Endometrial microvascular endothelial cells (primary cell): ENCODE data around the gene MINDY3. TPM values are rescaled to one million over a fixed set of nuclear protein-coding genes. Genes with fewer than 3 reads are reported as not detected.

Experiments
- in situ Hi-C: cut with HindIII; loops from 2 replicates; pipeline ENCODE4 v1.10.0; 2017; ENCODE audit warnings: low sequenced_read_pairs, low pct_unique_long_range_greater_than_20kb; ENCODE audit errors: inconsistent ontology term
- total RNA-seq: library from RNA; depleted of rRNA; stranded (reverse); fragments of >200 nt; gene quantifications from one replicate; pipeline ENCODE4 v1.2.3, GENCODE V29; 2015; ENCODE audit errors: inconsistent ontology term

The MINDY3 gene
- total RNA-seq, 1 donor from 2014 or later = 29.7 TPM

DNA sequence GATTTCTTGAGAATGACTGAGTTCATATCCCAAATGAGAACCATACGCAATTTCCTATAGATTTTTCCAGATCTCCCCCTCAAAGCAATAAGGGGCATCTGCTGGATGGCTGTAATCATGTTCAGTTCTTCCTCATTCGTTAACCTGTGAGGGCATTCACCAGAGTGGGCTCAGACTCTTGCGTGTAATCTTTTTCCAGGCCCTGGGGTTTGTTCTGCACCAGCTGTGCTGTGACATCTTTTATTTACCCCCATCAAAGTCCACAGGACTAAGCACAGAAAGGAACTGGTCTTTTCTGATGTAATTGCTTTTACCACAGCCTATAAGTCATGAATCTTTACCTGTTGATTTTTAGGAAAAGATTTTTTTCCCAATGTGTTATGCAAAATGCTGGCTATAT, 112.7 kb downstream of the MINDY3 start:
- in situ Hi-C loops = no loop called here

- in situ Hi-C loops = no loop called here
Measured at GRCh38 chr10:15745751-15746150, 114.6 kb downstream of the MINDY3 start.

DNA sequence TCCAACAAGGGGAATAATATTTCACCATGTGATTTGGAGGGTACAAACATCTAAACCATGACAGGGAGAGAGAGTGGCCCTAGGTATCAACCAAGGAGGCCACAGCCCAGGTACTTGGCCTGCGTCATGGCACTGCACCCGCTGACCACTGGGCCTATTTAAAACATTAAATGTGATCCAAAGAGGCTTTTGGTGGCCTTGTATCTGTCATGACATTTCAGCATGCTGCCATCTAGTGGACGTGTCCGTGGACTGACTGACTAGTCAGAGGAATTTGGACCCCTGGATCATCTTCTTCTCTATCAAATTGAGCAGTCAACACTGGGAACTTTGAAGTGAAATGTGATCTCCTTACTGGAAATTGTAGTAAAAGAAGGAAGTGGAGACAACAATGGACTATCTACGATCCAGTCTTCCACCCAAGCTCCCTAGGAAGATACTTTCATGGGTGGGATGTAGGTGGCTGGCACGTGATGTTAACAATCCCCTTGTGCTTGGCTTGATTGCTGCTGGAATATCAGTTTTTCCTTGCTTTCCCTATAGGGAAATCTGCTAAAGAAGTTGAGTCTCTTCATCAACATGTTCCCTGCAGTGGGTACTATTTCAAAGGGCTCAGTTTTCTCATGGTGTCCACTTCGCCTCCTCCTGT, 116.0 kb downstream of the MINDY3 start:
- in situ Hi-C loops = no loop called here

DNA sequence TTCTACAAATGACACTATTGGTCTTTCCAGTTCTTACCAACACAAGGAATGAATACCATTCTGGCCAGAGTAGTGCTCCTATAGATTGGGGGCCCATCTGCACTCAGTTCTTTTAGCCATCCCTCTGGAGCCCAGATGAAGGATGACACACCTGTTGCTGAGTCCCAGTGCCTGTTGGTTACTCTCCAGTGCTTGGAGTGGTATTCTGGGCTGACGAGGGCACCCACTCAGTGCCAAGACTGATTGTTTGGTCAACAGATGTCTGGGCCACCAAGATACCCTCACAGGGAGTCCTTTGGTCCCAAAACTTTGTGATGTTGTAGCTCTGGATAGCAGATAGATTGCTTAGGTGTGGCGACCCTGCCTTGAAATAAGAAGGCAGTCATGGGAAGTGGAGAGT, 116.9 kb downstream of the MINDY3 start:
- in situ Hi-C loops = no loop called here

DNA sequence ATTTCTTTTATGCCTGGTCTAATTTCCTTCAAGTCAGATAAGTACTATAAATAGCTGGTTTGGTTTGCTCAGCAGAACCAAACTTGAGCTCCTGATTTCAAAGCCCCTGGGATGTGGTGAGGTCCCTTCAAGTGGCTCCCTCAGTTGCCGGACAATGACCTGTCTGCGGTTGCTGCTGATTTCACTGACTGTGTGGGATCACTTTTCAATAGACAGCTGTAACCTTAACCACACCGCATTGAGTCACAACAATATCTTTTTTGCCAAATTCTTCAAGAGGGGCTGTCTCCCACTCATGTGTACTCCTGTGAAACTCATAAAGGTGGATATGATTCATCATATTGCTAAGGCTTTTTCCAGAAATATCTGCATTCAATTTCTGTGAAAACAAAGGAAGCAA, 117.5 kb downstream of the MINDY3 start:
- in situ Hi-C loops = no loop called here

DNA sequence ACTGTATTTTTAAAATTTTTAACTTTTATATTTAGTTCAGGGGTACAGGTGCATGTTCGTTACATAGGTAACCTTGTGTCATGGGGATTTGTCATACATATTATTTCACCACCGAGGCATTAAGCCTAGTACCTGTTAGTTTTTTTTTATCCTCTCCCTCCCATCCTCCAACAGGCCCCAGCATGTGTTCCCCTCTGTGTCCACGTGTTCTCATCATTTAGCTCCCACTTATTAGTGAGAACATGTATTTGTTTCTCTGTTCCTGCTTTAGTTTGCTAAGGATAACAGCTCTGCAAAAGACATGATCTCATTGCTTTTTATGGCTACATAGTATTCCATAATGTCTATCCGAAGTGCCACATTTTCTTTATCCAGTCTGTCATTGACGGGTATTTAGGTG, 118.2 kb downstream of the MINDY3 start:
- in situ Hi-C loops = no loop called here

DNA sequence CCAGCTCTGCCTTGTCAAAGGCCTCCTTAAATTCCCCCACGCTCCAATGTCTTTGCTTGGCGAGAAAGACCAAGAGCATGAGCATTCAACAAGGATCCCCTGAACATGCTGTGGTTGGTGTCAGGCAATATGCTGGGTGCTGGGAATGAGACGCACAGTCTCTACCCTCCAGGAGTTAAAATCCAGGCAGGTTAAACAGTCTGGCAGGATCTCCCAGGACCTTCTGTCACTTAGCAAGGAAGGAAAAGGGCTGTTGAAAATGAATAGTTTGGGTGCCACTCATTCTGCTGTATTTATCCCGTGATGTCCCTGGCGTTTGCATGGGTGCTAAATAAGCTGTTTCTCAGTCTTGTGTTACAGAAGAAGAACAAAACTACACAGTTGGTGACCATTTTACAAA, 118.7 kb downstream of the MINDY3 start:
- in situ Hi-C loops = no loop called here

- in situ Hi-C loops = no loop called here
Measured at GRCh38 chr10:15740261-15740660, 120.0 kb downstream of the MINDY3 start.

DNA sequence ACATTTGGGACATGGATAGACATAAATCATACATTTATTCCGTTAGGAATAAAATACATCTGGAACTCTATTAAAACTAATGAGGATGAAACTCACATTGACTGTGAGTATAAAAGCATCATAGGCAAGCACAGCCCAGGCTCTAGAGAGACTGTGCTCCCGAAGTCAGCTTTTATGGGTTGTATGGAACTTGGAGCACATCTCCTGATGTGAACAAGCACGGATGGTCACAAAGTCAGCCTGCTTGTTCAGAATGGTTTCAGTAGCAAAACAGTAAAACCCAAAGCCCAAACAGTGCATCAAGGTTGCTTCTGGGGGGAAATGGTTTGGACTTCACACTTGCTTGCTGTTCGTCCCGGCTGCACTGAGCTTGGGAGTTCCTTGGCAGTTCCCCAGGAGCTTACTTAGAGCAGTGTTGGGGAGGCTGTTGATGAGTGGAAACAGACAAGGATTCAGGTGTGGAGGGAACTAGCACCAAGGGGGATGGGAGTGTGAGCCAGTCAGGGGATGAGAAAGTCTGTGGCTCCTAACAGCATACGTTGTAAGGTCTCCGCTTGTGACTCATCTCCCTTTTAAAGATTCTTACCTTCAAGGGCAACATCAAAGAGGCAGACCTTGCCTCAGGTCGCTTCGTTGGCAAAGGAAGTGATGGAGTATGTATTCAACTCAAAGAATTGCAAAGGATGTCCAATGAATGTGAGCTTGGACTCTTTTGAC, 120.9 kb downstream of the MINDY3 start:
- in situ Hi-C loops = no loop called here

GRCh38 chr10:15738270-15738925, 121.9 kb downstream of the MINDY3 start:
- in situ Hi-C loops = no loop called here

GRCh38 chr10:15737656-15738055, 122.7 kb downstream of the MINDY3 start:
- in situ Hi-C loops = no loop called here

GRCh38 chr10:15735763-15736162, 124.5 kb downstream of the MINDY3 start:
- in situ Hi-C loops = no loop called here

DNA sequence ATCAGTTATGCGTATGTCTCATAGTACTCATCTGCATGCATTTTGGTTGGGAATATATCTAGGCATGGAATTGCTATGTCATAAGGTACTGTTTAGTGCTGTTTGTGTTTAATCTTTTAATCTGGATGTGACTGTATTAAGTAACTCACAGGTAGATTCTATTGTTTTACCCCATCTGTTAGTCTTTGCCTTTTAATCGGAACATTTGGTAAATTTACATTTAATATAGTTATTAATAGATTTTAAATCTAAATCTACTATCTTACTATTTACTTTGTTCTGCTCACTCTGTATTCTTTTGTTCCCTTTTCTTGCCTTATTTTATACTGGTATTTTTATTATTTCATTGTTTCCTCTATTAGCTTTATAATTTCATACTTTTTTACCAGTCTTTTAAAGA, 130.0 kb downstream of the MINDY3 start:
- in situ Hi-C loops = no loop called here

GRCh38 chr10:15729890-15730289, 130.4 kb downstream of the MINDY3 start:
- in situ Hi-C loops = no loop called here

Other genes with a start within 250 kb of the MINDY3 start
- 0.09 TPM for gene ITGA8, start 140.6 kb downstream of the MINDY3 start, total RNA-seq